ENCODE measurements around the gene GSTO2.

Gene GSTO2

GRCh38 chr10:104351061-104351702 is 82.2 kb downstream of the GSTO2 start:
- no peak for TF ChIP-seq CTCF (conservative IDR thresholded peaks at IDR 0.05; ENCODE audit: control insufficient read depth, insufficient read depth, low read depth, low read length)
- DNase-seq (ENCODE audit: low read depth), result peak; percentile 89
- no peak overlapping the region for H3K4me3 ChIP-seq (ENCODE audit: control insufficient read depth, low read depth, low read length)

GRCh38 chr10:104351919-104352318 is 82.9 kb downstream of the GSTO2 start:
- no peak for TF ChIP-seq CTCF (conservative IDR thresholded peaks at IDR 0.05; ENCODE audit: control insufficient read depth, insufficient read depth, low read depth, low read length)
- no peak overlapping the region for H3K4me3 ChIP-seq (ENCODE audit: control insufficient read depth, low read depth, low read length)
- no peak for DNase-seq (ENCODE audit: low read depth)

GRCh38 chr10:104353325-104354048 is 84.5 kb downstream of the GSTO2 start, which contains the start of gene CFAP58:
Gene CFAP58, plus strand, starts transcription at chr10:104353833. Its CDS starts 65 bp downstream, at chr10:104353898.
- peak; percentile 82 for DNase-seq (ENCODE audit: low read depth)
- H3K4me3 ChIP-seq (ENCODE audit: control insufficient read depth, low read depth, low read length), result peak within 1 kb of the TSS; percentile 65
- TF ChIP-seq CTCF (conservative IDR thresholded peaks at IDR 0.05; ENCODE audit: control insufficient read depth, insufficient read depth, low read depth, low read length), result peak; percentile 46
